GM12801 (cell line): ENCODE results near the gene CACNA1H.

ENCODE experiments used
- TF ChIP-seq, protein P1 (sequence below): IDR thresholded peaks from one replicate; pipeline ENCODE4 v1.5.1; 2011; ENCODE audit warnings: control low read depth; ENCODE audit not compliant: insufficient read length; ENCODE audit errors: extremely low read depth

The CACNA1H gene

DNA sequence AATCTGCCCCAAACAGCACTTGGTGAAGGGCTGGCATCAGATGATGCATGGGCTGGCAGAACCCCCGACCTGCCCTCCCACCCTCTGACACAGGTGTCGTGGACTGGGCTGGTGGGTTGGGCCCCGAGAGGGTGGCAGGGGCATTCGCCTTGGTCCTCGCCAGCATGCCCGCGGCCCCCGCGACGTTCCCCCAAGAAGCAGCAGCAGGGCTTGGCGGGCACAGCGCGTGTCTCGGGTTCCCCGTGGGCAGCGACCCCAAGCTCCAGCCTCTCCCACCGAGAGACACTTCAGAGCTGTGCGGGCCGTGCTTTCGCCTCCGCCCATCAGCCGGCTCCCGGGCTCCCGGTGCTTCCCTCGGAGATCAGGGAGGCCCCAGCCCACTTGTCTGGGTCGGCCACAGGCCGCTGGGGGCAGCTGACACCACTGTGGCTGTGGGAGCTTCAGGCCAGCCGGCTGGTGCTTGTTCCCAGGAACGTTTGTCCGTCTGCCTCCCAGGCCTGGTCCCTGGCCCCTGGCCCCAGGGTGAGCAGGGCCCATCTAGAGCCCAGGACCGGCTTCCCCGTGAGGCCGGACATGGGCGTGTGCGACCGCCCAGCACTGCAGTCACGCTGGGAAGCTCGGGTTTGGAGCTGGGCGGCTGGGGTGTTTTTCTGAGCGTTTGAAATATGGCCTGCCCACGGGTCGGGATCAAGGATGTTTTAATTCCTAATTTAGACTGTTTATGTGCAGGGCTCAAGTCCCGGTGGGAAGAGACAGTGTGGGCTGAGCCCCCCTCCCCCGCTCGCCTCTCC is 16.6 kb downstream of the CACNA1H start:
- TF ChIP-seq, protein P1, sequence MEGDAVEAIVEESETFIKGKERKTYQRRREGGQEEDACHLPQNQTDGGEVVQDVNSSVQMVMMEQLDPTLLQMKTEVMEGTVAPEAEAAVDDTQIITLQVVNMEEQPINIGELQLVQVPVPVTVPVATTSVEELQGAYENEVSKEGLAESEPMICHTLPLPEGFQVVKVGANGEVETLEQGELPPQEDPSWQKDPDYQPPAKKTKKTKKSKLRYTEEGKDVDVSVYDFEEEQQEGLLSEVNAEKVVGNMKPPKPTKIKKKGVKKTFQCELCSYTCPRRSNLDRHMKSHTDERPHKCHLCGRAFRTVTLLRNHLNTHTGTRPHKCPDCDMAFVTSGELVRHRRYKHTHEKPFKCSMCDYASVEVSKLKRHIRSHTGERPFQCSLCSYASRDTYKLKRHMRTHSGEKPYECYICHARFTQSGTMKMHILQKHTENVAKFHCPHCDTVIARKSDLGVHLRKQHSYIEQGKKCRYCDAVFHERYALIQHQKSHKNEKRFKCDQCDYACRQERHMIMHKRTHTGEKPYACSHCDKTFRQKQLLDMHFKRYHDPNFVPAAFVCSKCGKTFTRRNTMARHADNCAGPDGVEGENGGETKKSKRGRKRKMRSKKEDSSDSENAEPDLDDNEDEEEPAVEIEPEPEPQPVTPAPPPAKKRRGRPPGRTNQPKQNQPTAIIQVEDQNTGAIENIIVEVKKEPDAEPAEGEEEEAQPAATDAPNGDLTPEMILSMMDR = no peak

DNA sequence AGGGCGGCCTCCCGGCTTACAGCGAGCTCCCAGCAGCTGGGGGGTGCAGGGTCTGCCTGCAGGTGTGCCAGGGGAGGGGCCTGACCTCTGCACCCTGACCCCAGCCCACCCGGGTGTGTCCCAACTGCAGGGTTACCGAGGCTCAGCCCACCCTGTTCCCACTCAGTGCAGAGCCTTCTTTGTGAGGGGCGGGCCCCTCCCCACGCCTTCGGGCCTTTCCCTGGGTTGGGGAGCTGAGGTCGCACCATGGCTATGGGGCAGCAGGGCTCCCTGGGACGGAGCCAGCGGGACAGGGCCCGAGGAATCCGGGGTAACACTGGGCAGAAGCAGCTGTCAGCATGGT is 17.1 kb downstream of the CACNA1H start:
- TF ChIP-seq, protein P1 = no peak

DNA sequence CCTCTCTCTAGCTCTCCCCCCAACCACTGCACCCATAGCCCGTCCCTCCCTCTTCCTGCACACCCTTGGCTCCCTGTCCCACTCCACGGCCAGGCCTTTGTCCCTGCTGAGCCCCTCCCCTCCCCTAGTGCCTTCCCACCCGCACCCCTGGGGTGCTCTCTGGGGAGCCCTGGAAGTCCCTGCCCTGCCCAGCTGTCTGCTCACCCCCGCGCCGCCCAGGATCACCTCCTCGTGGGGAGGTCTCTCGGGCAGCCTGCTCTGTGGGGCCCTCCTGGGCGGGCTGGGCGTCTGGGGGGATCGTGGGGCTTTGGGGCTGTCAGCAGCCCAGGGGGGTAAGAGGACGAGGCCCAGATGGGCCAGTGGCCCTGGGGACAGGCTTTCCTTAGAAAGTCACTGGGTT is 18.1 kb downstream of the CACNA1H start:
- TF ChIP-seq, protein P1 = no peak

DNA sequence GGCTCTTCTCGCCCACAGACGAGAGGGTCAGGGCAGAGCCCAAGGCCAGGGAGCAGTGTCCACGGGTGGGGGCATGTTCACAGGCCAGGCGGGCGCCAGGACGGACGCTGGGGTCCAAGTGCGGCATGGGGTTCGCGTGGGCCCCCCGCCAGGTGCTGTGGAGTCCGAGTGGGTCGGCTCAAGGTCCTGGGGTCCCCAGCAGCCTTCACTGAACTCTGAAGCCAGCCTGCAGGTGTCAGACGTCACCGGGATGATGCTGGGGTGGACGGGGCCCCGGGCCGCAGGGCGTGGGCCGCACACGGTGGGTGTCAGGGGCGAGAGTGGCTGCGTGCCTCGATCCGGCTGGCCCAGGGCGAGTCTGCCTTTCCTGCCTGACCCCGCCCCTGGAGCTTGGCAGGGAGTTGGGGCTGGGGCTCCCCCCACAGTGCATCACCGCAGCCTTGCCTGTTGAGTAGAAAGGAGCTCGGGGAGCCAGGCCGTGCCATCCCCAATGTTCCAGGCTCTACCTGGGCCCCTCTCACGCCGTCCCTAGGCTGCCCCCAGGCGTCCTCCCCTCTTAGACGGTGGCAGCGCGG is 19.0 kb downstream of the CACNA1H start:
- TF ChIP-seq, protein P1 = no peak

DNA sequence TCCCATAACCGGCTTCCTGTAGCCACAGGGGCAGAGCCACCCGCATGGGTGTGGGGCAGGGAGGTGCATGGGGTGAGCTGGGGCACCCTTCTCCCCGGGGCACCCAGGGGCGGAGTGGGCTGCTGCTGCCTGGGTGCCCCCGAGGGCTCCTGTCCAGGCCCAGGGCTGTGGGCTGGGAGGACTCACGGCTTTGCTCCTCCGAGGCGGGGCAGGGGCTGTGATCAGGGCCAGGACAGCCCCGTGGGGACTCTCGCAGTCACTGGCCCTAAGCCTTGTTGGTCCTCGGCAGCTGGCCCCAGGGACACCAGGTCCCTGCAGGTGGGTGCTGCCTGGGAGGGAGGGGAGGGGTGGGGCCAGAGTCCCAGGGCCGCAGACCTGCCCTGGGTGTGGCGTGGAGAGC is 19.7 kb downstream of the CACNA1H start:
- TF ChIP-seq, protein P1 = no peak

DNA sequence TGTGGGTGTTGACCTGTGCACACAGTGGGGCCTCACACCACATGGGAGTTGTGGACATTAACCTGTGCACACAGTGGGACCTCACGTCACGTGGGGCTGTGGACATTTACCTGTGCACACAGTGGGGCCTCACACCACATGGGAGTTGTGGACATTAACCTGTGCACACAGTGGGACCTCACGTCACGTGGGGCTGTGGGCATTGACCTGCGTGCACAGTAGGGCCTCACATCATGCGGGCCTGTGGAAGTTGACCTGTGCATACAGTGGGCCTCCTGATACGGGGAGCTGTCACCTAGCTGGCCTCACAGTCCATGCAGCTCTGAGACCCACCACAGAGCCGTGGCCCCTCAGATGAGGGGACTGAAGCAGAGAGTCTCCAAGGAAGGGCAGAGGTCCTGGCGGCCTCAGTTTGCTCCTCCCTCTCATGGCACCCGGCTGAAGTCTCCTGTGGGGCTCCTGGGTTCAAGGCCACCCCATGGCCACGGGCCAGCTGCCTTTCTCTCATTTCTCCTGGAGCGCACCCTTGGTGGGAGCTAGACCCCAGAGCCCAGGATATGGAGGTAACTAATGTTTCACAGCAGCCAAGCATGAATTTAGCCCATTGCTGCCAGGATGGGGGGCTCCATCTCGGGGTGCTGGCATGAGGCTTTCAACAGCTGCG is 21.0 kb downstream of the CACNA1H start:
- TF ChIP-seq, protein P1 = no peak

DNA sequence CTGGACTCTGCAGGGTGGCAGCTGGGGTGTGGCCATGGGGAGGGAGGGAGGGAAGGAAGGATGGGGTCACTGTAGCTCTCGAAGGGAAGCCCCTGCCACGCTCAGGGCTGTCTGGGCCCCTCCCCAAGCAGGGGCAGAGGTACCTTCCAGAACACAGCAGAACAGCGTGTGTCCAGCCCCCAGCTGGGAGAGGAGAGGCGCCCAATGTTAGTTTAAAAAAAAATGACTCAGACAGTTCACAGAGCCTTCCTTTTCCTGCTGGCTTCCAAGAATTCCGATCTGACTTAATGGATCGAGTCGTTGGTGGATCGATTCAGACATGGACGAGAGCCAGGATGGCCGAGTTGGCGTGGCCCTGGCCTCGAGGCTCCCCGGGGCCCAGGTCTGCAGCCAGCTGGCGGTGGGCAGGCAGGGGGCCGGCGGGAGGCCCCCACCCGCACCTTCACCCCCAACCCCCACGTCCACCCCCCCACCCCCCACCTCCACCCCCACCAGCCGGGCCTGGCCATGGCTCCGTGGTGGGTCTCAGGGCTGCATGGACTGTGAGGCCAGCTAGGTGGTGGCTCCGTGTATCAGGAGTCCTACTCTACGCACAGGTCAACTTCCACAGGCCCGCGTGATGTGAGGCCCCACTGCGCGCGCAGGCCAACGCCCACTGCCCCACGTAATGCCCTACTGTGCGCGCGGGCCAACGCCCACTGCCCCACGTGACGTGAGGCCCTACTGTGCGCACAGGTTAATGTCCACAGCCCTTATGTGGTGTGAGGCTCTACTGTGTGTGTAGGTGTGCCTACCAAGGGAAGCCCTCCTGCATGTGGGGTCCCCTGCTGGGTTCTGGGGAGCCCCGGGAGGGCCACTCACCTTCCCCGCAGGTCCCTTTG is 21.8 kb downstream of the CACNA1H start:
- TF ChIP-seq, protein P1 = no peak
